Measurements from ENCODE around the gene OLFM2.
"Not testable (repeated sequence)": the region's sequence is repeated elsewhere in the genome, so short reads cannot be mapped to it uniquely, and the experiment has no call there.

Gene OLFM2

GRCh38 chr19:9857920-9858746 is 78.2 kb downstream of the OLFM2 start:
- DNase-seq, result peak; percentile 79

GRCh38 chr19:9857076-9857721 is 79.1 kb downstream of the OLFM2 start:
- DNase-seq, result peak; percentile 39

- DNase-seq, result no peak
These were observed 79.7 kb downstream of the OLFM2 start for GRCh38 chr19:9856609-9857008.

GRCh38 chr19:9854282-9854846 is 82.0 kb downstream of the OLFM2 start:
- no peak for DNase-seq

GRCh38 chr19:9850235-9850959 is 85.9 kb downstream of the OLFM2 start:
- DNase-seq, result no peak

- DNase-seq, result no peak
These were observed 86.5 kb downstream of the OLFM2 start for GRCh38 chr19:9849791-9850190.

GRCh38 chr19:9848762-9849161 is 87.6 kb downstream of the OLFM2 start:
- DNase-seq, result no peak

- DNase-seq, result peak; percentile 76
These were observed 88.3 kb downstream of the OLFM2 start for GRCh38 chr19:9848060-9848459.

GRCh38 chr19:9847087-9847671 is 89.1 kb downstream of the OLFM2 start:
- DNase-seq, result peak; percentile 63

- not testable (repeated sequence) for DNase-seq
These were observed 92.6 kb downstream of the OLFM2 start for GRCh38 chr19:9843626-9844273.

- no peak for DNase-seq
These were observed 93.3 kb downstream of the OLFM2 start for GRCh38 chr19:9842834-9843625.

GRCh38 chr19:9839415-9839814 is 96.9 kb downstream of the OLFM2 start:
- no peak for DNase-seq

GRCh38 chr19:9838324-9838723 is 98.0 kb downstream of the OLFM2 start:
- DNase-seq, result no peak

- DNase-seq, result no peak
These were observed 100.3 kb downstream of the OLFM2 start for GRCh38 chr19:9836021-9836420.

- DNase-seq, result no peak
These were observed 100.8 kb downstream of the OLFM2 start for GRCh38 chr19:9835507-9835949.

- DNase-seq, result peak; percentile 100
These were observed 101.4 kb downstream of the OLFM2 start, which contains the start of gene PIN1 for GRCh38 chr19:9834726-9835506. Gene PIN1 (plus strand): TSS chr19:9835318. CDS start chr19:9835345, 27 bp downstream.

- no peak for DNase-seq
These were observed 102.0 kb downstream of the OLFM2 start for GRCh38 chr19:9834307-9834725.

GRCh38 chr19:9828551-9829063 is 107.7 kb downstream of the OLFM2 start:
- no peak for DNase-seq

- DNase-seq, result peak; percentile 93
These were observed 108.8 kb downstream of the OLFM2 start, which contains the start of gene UBL5 for GRCh38 chr19:9827289-9828238. Gene UBL5 (plus strand): TSS chr19:9827918. CDS start chr19:9828338, 420 bp downstream.
